ENCODE results near the gene NKIRAS2. TPM values are rescaled to one million over a fixed set of nuclear protein-coding genes. Genes with fewer than 3 reads are reported as not detected.
A peak's percentile ranks its signal among the peaks of the same experiment; 100 is the strongest.

Gene NKIRAS2
- 43.8 TPM for total RNA-seq
- long read RNA-seq, full-length matches to known transcripts = 178 of 207 reads
- long read RNA-seq, partial matches to known transcripts = 0 of 207 reads
- long read RNA-seq, other reads (novel, unspliced or antisense) = 29 of 207 reads

GRCh38 chr17:42019509-42020404, at the start of gene NKIRAS2:
Gene NKIRAS2 (plus strand): TSS chr17:42020090. CDS start chr17:42021578, 1,488 bp downstream.
- peak; percentile 83 for ATAC-seq (ENCODE audit: poor library complexity)
- peak; percentile 97 for DNase-seq
- intact Hi-C loops (cut with DNase I) = loop anchor here (5.0 kb wide), 1 partner anchor 52 kb away; the partner anchor contains the start of gene CNP

GRCh38 chr17:41970901-41971331, 49.0 kb upstream of the NKIRAS2 start:
- no peak for DNase-seq
- ATAC-seq (ENCODE audit: poor library complexity) = no peak
- intact Hi-C loops (cut with DNase I) = no loop called here

GRCh38 chr17:41971721-41972523, 48.0 kb upstream of the NKIRAS2 start:
- DNase-seq = no peak
- intact Hi-C loops (cut with DNase I) = no loop called here
- no peak for ATAC-seq (ENCODE audit: poor library complexity)

GRCh38 chr17:41972571-41973407, 47.1 kb upstream of the NKIRAS2 start:
- DNase-seq (peak; percentile 66), ATAC-seq (ENCODE audit: poor library complexity) (peak; percentile 47)
- intact Hi-C loops (cut with DNase I) = no loop called here

GRCh38 chr17:41973408-41973811, 46.5 kb upstream of the NKIRAS2 start:
- DNase-seq (no peak), ATAC-seq (ENCODE audit: poor library complexity) (no peak)
- intact Hi-C loops (cut with DNase I) = no loop called here

- ATAC-seq (ENCODE audit: poor library complexity) = no peak
- DNase-seq = no peak
- intact Hi-C loops (cut with DNase I) = no loop called here
These were observed 45.9 kb upstream of the NKIRAS2 start for GRCh38 chr17:41974031-41974430.

- intact Hi-C loops (cut with DNase I) = no loop called here
- no peak for ATAC-seq (ENCODE audit: poor library complexity)
- DNase-seq = no peak
These were observed 45.2 kb upstream of the NKIRAS2 start for GRCh38 chr17:41974658-41975057.

- ATAC-seq (ENCODE audit: poor library complexity) = no peak
- intact Hi-C loops (cut with DNase I) = no loop called here
- no peak for DNase-seq
These were observed 44.5 kb upstream of the NKIRAS2 start for GRCh38 chr17:41975099-41976083.

GRCh38 chr17:41976142-41976768, 43.6 kb upstream of the NKIRAS2 start:
- ATAC-seq (ENCODE audit: poor library complexity) (no peak), DNase-seq (no peak)
- intact Hi-C loops (cut with DNase I) = no loop called here

GRCh38 chr17:41977991-41978390, 41.9 kb upstream of the NKIRAS2 start:
- ATAC-seq (ENCODE audit: poor library complexity) (no peak), DNase-seq (no peak)
- intact Hi-C loops (cut with DNase I) = no loop called here

- ATAC-seq (ENCODE audit: poor library complexity) = no peak
- DNase-seq = no peak
- intact Hi-C loops (cut with DNase I) = no loop called here
These were observed 37.7 kb upstream of the NKIRAS2 start for GRCh38 chr17:41982026-41982760.

GRCh38 chr17:41984454-41984853, 35.4 kb upstream of the NKIRAS2 start:
- ATAC-seq (ENCODE audit: poor library complexity) (no peak), DNase-seq (no peak)
- intact Hi-C loops (cut with DNase I) = no loop called here

GRCh38 chr17:41985919-41986318, 34.0 kb upstream of the NKIRAS2 start:
- ATAC-seq (ENCODE audit: poor library complexity) = no peak
- DNase-seq = no peak

GRCh38 chr17:41986634-41987033, 33.3 kb upstream of the NKIRAS2 start:
- no peak for DNase-seq
- ATAC-seq (ENCODE audit: poor library complexity) = no peak
- intact Hi-C loops (cut with DNase I) = no loop called here

More at GRCh38 chr17:41985919-41986318, 34.0 kb upstream of the NKIRAS2 start:
- intact Hi-C loops (cut with DNase I) = no loop called here

- ATAC-seq (ENCODE audit: poor library complexity) (no peak), DNase-seq (no peak)
- intact Hi-C loops (cut with DNase I) = no loop called here
These were observed 32.2 kb upstream of the NKIRAS2 start for GRCh38 chr17:41987642-41988041.

- ATAC-seq (ENCODE audit: poor library complexity) (no peak), DNase-seq (no peak)
- intact Hi-C loops (cut with DNase I) = no loop called here
These were observed 31.5 kb upstream of the NKIRAS2 start for GRCh38 chr17:41988418-41988817.

All from Right ventricle myocardium superior (tissue), 1 donor.